ENCODE results near the gene TSPYL6.
"Not testable (repeated sequence)": the region's sequence is repeated elsewhere in the genome, so short reads cannot be mapped to it uniquely, and the experiment has no call there.

TSPYL6 gene

DNA sequence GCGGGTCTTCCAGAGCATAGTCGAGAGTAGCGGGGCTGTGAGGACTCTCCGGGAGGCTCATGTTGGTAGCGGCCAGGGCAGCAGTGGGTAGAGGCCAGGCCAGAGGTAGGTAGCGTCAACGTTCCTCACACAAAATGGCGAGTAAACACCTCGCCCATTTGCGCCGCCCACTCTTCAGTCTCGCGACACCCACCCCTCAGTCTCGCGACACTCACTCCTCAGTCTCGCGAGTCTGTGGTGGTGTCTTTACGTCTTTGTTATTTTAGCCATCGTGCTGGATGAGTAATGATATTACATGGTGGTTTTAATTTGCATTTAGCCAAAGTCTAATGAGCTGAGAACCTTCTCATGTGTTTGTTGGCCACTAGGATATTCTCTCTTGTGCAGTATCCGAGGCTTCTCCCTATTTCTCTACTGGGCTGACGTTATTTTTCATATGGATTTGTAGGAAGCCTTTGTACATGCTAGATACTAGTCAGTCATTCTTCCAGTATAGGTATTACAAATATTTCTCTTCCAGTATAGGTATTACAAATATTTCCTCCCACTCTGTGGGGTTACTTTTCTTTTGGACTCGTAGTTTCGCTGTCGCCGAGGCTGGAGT is at the start of gene TSPYL6:
TSPYL6 (minus strand) TSS at position 139 of the 604 bp plus-strand sequence; CDS start at position 61, 78 bp downstream.
- DNase-seq, result no peak

DNA sequence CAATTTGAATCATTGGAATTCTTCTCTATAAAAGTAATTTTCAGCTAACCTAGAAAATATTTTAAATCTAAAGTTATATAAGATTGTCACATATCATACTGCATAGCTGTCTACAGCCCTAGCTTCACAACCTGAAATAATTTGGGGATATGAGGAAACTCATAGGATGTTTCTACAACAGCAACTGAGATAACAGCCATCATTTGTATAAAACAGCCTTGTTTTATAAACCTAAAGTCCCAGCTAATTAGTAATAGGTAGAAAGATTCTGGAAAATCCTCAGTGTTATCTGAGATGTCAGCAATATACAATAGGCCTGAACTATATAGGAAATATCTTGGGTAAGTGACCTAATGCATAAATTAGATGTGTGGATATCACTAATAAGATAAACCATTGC is 47.6 kb upstream of the TSPYL6 start:
- DNase-seq, result no peak

- no peak for DNase-seq
Measured at GRCh38 chr2:54298514-54298913, 42.5 kb upstream of the TSPYL6 start.

- DNase-seq, result no peak
Measured at GRCh38 chr2:54295911-54296310, 39.9 kb upstream of the TSPYL6 start.

GRCh38 chr2:54294665-54295064 is 38.6 kb upstream of the TSPYL6 start:
- DNase-seq, result not testable (repeated sequence)

DNA sequence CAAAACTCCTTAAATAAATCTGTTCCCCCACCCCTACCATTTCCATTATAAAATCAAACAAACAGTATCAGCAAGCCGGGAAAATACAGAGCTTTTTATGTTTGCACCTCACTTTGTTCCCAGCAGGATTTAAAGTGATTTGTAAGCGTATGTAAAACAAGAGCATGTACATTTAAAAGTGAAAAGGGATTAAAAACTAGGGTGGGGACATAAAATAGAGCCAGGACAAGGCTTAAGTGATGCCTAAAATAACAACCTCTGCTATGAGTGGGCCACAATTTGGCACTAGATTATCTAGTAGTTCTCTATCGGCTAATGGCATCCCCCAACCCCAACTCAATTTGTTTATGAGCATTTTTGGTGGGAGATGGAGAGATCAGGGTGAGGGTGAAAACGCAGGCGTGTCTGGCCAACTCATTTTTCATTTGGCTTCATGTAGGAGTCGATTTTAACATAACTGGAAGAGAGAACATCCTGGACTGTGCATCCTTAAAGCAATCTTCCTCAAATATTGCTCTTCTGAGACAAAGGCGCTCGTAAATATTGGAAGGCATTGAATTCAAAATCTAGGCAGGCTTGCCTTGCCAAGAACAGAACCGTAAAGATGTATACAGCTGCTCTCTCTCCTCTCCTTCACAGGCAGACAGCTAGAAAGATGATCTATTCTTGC is 34.5 kb upstream of the TSPYL6 start:
- no peak for DNase-seq

DNA sequence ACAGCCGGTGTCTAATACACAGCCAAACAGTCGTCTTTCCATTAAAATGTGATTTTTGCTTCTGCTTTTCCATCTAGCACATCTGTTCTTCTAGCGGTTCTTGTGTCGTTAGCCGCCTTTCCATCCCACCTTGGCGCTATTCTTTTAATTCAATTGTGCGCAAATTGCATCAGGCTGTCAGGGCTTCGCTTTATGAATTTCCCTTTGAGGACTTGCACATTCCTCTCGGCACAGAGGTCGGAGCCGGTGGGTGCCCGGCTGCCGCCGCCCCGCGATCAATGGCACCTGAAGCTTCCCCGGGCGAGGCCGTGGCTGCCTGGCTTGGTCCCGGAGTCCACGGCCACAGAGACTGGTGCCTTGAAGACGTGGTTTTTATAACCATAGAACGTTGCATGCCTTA is 33.9 kb upstream of the TSPYL6 start:
- no peak for DNase-seq

DNA sequence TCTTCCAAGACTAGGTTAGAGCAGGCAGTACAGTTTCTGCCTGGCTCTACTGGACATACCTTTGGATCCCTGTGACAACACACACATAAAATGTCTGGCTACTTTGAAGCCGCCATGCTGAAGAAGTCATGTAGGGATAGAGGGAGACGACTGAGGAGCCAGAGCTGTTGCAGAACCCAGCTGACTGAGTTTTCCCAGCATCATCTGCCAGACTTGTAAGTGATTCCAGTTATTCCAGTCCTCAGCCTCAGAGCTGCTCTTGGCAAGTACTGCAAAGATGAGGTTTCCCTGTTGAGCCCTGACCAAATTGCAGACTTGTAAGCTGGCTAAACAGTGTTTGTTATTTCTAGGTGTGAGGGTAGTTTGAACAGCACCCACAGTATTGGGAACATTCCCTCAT is 31.5 kb upstream of the TSPYL6 start:
- no peak for DNase-seq

GRCh38 chr2:54285451-54285850 is 29.4 kb upstream of the TSPYL6 start:
- no peak for DNase-seq

GRCh38 chr2:54284826-54285225 is 28.8 kb upstream of the TSPYL6 start:
- DNase-seq, result no peak

- no peak for DNase-seq
Measured at GRCh38 chr2:54279385-54279784, 23.4 kb upstream of the TSPYL6 start.

DNA sequence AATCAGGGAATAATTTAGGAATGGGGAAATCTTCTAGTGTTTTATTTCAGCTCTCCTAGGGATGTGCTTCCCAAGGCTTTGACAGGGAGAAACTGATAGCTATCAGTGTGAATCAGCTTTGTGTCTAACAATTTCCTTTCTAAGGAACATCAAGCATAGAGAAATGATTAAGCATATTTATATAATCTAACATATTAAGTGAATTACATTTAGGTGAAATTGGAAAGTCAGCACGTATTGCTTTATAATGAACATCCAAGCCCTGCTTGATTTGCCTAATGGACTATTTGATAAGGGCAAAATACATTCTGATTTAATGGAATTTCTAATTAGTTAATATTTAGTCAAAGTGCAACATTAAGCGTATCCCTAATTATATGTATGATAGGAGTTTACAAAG is 19.5 kb upstream of the TSPYL6 start:
- DNase-seq, result no peak

GRCh38 chr2:54274781-54275242 is 18.8 kb upstream of the TSPYL6 start:
- no peak for DNase-seq

DNA sequence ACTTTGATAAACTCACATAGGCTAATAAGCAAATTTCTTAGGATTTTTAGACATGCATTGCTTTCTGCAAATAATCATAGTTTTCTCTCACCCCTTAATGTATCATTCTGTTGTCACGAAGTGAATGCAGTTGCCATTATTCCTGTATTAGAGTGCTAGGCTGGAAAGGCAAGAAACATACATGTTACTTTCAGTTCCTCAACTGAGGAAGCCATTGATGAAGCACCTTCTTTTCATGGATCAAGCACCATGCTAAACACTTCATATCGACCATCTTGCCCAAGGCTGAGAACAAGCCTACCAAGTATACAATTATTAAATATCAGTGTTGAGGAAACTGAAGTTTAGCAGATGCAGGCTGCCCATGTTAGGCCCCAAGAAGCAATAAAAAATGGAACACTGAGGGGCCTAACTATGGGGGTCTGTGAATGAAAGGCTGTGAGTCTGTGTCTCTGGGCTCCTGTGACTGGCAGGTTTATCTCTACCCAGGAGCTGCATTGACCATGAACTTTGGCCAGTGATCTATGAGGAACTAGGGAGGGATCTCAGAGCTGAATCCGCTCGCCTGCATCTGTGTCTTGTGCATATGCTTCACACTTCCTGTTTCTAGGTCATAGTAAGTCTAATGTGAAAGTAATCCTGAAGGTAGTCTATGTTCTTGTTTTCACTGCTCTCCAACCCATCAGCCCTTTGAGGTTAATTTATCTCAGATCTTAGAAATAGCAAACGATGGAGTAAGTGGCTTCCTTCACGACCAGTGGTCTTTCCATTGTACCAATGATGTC is 16.0 kb upstream of the TSPYL6 start:
- no peak for DNase-seq

DNA sequence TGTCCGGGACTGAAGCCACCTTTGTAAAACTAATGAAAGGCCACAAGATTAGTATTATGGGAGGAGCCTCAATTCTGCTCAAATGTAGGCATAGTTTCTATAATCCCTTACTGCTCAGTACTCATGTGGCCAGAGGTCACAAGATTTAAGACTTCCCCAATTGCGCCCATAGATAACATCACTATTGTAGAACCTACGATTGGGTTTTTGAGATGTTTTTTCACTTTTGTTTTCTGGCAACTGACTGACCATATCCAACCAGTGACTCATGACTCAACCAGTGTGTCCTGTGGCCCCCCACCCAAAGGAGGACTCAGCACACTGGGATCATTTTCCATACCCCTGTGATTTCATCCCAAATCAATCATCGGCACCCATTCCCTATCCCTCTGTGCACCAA is 15.2 kb upstream of the TSPYL6 start:
- DNase-seq, result no peak

DNA sequence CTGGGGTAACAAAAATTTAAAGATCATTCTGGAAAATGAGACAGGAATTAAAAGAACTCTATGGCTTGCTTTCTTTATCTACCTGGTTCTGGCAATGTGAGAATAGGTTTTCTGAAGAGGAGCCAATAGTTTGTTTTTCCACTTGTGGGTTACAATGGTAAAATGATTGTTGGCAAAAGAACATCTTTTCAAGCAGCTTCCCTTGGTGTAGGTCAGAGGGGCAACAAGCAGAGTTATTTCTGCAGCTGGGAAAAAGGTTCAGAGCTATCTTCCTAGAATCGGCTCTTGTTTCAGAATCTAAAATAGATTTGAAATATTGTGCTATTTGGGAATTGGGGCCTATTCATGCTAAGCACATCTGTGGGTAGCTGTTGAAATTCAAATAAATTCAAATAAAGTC is 11.5 kb upstream of the TSPYL6 start:
- no peak for DNase-seq

DNA sequence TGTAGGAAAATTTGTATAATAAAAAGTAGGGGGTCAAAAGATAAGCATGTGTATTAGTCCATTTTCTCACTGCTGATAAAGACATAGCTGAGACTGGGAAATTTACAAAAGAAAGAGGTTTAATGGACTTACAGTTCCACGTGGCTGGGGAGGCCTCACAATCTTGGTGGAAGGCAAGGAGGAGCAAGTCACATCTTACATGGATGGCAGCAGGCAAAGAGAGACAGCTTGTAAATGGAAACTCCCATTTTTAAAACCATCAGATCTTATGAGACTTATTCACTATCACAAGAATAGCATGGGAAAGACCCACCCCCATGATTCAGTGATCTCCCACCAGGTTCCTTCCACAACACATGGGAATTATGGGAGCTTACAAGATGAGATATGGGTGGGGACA is 9.1 kb upstream of the TSPYL6 start:
- not testable (repeated sequence) for DNase-seq

- no peak for DNase-seq
Measured at GRCh38 chr2:54262015-54262765, 6.2 kb upstream of the TSPYL6 start.

DNA sequence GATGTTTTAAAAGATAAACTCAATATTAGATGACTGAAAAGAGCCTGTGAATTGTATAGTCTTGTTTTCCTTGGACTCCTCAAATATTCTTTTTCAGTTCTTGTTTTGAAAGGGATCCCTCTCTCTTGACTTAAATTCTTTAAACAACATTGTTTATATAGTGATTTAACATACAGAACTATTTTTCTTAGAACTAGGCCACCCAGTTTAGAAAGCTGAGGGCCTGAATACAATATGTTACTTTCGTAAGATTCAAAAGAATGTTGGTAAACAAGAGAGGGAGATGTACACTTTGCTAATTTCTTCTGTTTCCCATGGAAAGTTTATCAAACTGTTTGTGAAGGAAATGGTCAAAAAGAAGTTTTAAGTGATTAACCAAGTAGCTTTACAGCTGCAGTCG is 5.5 kb upstream of the TSPYL6 start:
- no peak for DNase-seq

GRCh38 chr2:54260241-54260595 is 4.2 kb upstream of the TSPYL6 start:
- DNase-seq, result no peak

DNA sequence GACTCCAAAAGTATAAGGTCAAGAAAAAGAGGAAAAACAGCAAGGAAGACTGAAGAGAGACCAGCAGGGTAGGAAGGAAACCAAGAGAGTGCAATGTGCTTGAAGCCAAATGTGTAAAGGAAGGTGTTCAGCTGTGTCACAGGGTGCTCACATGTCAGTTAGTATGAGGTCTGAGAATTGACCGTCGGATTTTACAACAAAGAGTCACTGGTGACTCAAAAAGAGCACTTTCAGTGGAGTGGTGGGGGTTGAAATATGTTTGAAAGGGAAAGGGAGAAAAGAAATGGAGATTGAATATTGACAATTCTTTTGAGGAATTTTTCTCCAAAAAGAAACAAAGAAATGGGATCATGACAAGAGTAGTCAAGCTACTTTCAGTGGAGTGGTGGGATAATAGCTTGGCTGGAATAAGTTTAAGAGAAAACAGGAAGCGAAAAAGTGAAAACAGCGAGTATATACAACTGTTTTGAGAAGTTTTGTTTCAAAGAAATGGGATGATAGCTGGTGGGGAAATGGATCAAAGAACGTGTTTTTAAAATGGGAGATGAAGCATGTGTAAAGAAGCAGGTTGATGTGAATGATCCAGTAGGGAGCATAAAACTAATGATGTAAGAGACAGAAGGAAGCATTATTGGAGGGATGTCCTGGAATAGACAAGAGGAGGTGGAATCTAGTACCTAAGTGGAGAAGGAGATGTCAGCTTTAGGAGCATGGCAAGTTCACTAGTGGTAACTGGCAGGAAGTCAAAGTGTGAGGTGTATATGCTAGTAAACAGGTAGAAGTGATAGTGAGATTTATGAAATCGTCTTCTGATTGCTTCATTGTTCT is 3.6 kb upstream of the TSPYL6 start:
- DNase-seq, result no peak

GRCh38 chr2:54258166-54258565 is 2.1 kb upstream of the TSPYL6 start:
- DNase-seq, result no peak
